HuH-7 (cell line): ENCODE results near the gene TRAPPC3.

Experiments used
- DNase-seq: peaks from one replicate; pipeline ENCODE4 v3.0.0; 2011; ENCODE audit warnings: low spot score

The TRAPPC3 gene

DNA sequence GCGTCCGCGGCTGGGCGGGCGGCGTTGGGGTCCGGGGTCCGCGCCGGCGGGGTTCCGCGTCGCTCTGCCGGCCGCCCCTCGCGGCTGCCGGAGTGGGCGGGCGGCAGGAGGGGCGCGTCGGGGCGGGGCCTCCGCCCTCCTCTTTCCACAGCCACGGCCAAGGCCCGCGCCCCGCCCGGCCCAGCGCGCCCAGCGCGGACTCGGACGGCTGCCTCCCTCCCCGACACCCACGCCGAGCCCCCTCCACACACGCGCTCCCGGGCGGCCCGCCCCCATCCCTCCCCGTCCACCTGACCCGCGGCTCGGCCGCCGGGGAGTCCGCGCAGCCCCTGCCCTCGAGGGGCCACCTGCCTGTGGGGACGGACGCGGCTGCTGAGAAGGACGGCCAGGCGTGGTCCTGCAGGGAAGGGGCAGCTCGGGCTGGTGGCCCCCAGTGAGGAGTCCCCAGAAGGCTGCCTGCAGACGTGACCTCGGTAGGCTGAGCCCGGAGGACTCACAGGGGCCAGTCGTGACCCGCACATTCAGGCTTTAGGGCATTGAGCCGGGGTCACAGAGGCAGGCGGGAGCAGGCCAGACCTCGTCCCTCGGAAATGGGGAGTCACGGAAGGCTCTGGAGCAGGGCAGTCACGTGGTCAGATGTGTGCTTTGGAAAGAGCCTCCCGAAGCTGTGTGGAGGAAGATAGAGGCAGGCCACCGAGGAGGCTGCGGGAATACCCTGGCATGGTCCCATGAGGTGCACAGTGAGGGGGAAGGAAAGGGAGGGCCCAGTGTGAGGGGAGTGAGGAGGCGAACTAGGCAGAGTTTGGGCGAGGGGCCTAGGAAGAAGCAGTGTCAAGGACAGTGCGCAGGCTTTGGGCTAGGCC is 23.9 kb downstream of the TRAPPC3 start, which contains the start of gene COL8A2:
Gene COL8A2, minus strand, starts transcription at position 94 of the 863 bp plus-strand sequence. CDS start 24,980 bp downstream, outside the sequence.
- DNase-seq, result peak; percentile 45

DNA sequence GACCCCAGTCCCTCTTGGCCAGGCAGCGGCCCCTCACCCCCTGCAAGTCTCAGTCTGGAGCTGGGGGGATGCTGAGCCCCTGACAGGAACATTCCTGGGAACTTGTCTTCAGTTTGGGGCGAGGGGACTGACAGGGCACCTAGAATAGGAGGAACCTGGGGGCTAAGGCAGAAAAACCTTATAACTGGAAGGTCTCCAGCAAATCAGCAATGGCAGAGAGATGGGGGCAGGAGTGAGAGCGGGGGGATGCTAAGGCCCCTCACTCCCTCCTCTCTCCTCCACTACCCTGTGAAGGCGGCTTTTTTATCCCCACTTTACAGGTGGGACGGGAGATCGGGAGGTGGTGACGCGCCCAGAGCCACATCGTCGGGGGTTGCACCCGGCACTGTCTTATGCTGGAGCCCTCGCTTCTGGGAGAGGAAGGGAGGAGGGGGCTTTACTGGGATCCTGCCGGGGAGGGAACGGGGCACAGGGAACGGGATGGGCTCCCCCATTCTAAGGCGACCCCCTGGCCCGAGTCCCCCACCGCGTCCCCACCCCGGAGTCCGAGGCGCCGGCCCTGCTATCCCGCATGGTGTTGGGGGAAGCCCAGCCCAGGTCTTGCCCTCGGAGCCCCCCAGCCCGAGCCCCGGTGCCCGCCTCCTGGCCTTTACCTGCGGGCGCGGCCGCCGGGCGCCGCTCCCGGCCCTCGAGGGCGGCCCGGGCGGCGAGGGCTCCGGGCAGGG is 24.7 kb downstream of the TRAPPC3 start:
- peak; percentile 16 for DNase-seq

DNA sequence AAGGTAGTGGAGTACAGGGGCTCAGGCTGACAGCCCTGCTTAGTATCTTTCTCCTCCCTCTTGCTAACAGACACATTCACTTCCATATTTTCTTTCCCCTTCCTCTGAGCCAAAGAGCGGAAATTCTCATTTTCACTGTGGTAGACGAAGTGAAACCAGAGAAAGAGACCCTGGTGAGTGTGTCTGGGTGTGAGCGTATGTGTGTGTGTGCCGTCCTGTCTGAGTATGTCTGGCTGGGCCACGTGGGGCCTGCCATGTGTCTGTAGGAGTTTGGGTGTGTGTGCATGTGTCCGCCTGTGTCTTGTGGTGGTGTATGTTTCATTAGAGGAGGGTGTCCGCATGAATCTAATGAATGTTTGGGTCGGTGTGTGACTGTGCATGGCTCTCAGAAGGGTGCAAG is 25.9 kb downstream of the TRAPPC3 start:
- peak; percentile 10 for DNase-seq

DNA sequence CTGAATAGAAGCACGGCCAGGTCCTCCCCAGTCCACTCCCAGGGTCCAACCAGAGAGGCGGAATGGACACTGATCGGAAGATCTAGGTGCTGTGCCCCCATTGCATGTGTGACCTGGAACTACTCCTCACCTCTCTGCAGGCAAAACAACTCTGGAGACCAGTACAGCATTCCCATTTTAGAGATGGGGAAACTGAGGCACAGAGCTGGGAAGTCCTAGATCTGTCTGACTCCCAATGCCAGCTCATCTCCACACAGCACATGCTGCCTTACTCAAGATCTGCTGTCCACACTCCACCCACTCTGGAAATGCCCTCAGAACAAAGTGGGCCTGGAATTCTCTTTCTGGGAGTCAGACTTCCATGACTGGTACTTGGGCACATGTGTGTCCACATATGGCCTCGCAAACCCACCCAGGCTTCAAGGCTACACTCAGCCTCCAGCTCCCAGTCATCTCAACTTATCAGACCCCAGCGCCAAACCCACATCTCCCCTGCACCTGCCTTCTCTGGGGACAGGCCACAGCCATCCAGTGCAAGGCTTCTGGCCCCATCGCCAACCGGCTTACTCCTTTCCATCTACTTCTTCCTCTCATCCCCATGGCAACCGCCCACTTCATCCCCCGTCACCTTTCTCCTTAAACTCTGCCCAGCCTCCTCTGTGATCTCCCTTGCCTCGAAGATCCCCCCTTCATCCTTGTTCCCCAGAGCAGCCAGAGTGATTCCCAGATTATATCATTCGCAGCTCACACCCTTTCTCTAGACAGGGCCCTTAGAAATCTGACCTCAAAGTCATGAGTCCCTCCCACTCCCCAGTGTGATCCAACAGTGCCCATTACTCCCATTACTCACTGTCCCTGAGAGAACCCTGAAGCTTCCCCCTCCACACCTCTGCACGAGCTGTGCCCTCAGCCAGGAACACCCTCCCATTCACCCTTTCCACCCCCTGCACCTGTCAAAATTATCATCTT is 26.9 kb downstream of the TRAPPC3 start:
- no peak for DNase-seq

DNA sequence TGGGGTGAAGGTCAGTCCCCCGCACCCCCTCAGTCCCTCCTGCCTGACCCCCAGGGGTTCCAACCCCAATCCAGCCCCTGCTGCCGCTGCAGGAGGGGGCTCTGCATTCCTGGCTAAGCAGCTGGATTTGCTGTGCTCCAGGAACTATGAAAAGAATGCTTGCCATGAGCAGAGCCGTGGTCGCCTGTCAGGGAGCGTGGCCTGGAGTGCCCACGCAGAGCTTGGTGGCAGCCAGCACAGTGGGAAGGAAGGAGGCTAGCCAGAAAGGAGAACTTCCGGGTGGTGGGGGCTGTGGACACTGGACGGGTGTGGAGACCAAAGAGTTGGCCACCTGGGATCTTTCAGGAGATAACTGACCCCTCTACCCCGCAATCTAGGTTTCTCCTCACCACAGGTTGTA is 29.8 kb downstream of the TRAPPC3 start:
- DNase-seq, result no peak

DNA sequence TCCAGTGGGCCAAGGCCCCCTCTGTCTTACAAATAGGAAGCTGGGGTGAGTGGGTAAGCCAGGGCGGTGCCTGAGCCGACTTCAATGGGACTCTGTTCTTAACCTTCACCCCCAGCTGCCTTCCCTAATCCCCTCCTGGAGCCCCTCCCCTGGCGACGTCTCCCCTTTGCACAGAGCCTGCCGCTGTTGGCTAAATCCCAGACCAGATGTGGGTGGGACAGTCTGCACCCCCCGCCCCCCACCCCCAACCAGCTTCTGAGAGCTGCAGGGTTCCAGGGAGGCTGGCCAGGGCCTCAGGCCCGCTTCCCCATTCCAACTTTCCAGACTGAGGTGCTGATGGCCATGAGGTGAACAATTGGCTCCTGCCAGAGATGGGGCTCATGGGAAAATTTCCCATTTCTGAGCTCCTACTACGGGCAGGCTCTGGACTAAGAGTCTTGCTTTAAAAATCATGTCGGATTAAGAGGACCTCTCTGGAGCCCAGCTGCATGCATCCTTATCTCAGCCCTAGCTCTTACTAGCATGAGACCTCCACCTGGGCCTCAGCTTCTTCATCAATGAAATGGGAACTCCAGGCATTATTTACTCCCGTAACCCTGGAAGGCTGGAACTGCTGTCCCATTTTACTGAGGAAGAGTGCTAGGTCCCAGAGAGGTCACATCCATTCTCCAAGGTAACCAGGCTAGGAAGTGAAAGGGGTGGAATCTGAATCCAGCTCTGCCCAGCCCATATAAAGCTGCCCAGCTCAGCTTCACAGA is 30.7 kb downstream of the TRAPPC3 start:
- no peak for DNase-seq

DNA sequence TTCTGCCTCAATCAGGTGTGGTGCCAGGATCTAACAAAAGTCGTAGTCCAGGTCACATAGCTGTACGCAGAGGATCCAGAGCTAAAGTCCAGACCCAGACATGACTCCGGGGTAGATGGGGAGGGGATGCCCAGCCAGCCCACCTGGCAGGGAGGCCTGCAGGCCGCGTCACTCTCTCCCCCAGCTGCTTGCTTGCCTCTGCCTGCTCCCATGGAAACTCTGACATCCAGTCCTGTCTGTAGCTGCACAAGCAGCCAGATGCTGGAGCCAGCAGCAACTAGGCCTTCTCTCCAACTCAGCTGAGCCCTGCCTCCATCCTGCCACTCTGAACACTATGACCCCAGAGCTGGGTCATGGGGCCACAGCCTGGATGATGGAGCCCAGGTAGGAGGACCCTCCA is 32.4 kb downstream of the TRAPPC3 start:
- DNase-seq, result no peak

DNA sequence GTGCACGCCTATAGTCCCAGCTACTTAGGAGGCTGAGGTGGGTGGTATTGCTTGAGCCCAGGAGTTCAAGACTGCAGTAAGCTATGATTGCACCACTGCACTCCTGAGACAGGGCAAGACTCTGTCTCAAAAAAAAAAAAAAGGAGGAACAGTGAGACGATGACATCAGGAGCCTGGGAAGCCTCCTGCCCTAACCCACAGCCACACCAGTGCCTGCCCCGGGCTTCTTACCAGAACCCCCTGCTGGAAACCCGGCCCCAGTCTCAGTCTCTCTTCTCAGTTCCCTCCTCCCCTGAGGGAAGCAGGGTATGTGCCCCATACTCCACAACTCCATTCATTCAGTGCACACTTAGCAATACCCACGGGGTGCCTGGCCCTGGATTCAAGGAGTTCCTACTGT is 33.4 kb downstream of the TRAPPC3 start:
- no peak for DNase-seq

DNA sequence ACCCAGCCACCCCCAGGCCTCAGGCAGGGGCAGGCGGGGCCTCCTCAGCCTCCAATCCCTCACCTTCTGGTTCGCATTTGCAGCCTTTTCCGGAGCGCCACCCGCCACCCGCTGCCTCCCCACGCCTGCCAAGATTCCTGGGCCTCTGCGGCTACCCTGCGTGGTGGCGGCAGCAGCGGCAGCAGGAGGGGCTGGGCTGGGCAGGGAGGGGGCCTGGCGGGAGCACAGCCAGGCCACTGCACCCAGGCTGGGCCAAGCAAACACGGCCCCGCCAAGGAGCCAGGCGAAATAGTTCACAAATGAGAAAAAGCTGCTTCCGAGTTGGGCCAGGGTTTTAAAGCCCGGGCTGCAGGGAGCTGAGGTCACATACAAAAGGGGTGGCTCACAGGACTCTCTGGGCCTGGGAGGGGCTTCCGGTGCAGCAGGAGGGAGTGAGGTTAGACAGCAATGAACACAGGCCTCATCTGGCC is 34.1 kb downstream of the TRAPPC3 start:
- DNase-seq, result no peak

DNA sequence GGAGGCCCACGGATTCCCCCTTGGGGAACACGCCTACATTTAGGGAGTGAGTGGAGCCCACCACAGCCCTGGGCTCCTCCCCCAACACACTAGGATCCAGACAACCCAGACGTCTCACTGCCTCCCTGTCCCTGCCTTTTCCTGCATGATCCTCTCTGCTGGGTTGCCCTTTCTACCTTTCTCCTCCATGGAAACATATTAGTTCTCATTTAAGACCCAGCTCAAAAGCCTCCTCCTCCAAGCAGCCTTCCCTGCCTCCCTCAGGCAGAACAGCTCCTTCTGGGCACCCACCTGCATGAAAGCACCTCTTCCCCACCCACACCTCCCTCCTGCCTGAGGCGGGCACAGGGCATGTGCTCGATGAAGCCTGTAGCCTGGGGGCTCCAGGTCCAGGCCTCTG is 34.9 kb downstream of the TRAPPC3 start:
- no peak for DNase-seq

DNA sequence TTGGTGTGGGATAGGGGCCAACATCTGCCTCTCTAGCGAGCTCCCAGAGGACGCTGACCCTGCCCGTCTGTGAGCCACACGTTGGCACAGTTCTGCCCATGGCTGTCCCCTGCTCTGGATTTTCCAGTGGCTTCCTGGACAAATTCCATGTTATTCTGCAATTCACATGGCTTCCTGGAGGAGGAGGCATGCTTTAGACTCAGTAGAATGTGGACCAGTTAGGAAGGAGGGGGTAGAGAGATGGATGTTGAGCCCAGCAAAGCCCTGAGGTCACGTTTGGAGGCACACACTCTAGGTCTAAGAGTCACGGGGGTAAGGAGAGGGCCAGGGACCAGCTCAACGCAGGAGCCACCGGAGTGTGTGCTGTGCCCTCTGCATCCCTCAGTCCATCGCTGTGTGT is 36.5 kb downstream of the TRAPPC3 start:
- DNase-seq, result no peak

DNA sequence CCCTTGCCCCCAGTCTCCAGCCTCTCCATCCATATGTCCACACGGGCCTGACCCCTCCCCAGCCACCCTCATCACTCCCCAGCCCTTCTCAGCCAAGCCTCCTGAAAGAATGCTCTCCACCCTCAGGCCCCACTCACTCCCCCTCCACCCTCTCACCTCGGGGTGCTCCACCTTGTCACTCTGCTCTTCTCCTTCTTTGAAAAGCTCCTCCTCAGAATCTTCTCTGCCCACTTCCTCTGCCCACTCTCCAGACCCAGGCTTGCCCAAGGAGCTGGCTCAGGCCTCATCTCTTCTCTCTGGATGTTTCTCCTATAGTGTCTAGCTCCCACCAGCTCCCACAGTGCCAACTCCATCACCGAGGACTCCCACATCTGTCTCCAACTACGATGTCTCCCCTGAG is 38.1 kb downstream of the TRAPPC3 start:
- no peak for DNase-seq

DNA sequence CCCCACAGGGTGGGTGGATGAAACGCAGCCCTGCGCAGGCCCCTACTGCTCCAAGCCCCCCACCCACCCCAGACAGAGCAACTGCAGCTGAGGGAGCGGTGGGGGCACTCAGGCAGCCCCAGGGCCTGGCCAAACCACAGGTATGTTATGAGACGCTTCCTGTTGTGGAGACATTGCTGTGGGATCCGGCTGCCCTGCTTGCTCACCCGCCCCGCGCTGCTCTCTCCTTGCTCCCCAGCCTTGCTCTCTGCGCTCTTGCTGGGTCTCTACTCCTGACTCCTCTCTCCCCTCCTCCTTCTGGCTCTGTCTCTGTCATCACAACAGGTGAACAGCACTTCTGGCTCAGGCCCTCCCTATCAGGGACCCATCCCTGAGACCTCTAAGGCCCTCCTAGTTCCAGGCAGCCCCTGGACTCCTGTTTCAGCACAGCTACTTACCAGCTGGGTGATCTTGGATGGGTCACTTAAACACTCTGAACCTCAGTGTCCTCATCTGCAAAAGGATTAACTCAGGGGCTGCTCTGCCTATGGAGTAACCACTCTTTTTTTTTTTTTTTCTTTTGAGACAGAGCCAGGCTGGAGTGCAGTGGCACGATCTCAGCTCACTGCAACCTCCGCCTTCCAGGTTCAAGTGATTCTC is 40.1 kb downstream of the TRAPPC3 start:
- DNase-seq, result no peak

DNA sequence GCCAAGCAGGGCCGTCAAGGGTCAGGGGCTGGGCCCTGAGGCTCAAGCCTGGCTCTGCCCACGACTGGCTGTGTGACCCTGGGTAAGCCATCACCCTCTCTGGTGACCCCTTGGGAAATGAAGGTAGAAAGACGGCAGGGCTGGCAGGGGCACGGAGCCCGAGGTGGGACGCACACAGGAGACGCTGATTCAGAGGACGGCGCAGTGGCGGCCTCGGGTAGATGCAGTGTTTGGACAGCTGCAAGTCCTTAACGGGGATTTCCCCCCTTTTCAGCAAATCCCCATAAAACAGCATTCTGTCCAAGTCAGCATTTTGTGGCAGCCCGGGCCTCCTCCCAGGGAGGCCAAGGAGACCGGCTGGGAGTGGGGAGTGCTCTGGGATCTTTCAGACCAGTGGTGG is 41.0 kb downstream of the TRAPPC3 start:
- no peak for DNase-seq

DNA sequence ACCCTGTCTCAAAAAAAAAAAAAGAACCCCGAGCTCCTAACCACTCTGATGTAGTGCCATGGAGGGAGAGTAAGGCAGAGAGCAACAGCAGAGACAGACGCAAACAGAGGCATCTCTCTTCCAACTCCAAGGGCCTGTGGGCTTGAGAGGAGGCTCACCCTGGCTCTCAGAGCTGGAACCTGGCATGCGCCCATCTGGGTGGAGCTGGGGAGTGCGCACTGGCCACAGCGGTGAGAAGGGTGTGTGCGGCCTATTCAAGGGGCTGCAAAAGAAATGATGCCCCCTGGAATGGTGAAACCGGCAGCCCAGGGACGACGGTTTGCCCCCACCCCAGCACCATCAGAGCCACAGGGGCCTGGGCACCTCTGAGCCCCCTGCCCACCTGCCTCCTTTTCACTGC is 41.9 kb downstream of the TRAPPC3 start:
- no peak for DNase-seq

DNA sequence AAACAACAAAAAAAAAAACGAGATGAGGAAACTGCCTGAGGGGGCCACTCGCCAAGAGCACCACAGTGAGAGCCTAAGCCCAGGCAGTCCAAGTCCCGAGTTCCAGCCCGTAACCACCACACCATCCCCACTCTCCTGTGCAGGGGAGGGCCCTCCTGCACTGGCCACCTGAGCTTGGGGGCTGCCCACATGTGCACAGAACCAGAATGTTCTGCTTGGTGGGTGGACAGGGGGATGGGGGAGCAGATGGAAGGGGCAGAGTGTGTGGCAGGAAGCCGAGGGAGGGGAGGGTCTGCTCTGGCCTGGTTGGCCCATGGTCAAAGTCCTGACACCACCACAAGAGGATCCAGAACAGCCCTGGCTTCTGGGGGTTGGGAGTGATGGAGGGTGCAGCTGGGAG is 43.0 kb downstream of the TRAPPC3 start:
- DNase-seq, result no peak

DNA sequence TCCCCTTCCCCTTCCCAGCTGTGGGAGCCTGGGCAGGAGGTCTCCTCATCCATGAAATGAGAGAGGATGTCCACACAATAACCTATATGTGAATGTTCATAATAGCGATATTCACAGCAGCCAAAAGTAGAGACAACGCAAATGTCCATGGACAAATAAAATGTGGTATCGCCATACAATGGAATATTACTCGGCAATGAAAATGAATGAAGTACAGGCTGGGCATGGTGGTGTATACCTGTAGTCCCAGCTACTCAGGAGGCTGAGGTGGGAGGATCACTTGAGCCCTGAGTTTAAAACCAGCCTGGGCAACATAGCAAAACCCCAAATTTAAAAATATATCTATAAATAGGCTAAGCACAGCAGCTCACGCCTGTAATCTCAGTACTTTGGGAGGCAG is 47.7 kb downstream of the TRAPPC3 start:
- DNase-seq, result no peak

DNA sequence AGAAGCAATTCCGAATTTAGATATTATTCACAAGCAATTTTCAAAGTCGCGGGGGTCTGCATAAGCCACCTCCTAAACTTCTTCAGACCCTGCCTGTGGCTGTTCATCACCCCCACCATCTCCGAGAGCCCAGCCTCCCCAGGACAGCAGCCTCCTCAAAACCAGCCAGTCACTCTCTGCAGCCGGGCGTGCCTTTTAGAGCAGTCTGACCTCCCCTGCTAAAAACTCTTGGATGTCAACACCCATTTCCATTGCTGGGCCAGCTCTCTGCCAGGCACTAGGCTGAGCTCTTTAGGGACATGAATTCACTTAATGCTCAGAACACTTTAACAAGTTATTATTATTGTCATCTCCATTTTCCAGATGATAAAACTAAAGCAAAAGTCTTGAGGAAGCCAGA is 48.9 kb downstream of the TRAPPC3 start:
- DNase-seq, result no peak

DNA sequence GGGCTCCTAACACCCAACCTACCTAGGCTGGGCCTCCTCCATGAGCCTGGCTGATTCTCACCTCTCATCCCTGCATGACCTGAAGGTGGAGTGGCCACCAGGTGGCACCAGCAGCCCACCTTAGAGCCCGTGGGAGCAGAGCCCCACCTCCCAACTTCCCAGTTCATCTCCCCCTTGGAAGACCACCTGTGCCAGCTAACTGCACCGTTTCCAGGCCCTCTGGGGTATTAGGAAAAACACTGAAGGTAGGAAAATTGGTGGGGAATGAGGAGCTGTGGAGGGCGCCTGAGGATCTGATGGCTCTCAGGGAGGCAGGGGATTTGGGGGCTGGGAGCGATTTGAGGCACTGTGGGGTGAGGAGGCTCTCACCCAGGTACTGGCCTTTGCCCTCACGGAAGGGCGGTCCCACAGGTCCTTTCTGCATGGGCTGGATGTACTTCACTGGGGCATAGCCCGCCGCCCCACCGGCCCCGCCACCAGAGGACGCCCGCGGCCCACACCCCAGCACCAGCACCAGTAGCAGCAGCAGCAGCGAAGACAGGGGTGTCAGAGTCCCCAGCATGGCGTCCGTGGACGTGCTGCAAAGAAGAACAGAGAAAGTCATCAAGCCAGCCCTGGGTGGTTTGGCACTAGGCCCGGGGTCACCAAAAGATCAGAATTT is 49.5 kb downstream of the TRAPPC3 start:
- DNase-seq, result peak; percentile 96

DNA sequence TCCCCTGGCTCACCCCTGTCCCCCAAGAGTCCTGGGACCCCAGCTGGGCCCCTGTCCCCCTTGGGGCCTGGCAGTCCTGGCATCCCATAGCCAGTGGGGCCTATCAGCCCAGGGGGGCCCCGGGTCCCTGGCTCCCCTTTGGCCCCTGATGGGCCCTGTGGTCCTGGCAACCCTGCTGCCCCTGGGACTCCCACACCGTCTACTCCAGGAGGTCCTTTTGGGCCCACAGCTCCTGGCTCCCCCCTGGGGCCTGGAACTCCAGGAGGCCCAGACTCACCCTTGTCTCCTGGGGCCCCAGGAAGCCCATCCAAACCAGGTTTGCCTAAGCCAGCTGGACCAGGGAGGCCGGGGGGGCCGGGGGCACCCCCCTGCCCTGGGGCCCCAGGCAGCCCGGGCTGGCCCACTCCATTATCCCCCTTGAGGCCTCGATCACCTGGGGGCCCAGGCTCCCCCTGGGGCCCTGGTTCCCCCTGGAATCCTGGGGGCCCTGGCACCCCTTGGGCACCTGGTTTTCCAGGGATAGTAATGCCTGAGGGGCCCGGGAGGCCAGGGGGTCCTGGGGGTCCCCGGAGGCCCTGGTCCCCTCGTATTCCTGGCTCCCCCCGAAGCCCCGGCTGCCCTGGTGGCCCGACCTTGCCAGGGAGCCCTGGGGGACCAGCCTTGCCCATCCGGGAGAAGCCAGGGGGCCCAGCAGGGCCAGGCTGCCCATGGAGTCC is 50.5 kb downstream of the TRAPPC3 start:
- no peak for DNase-seq
